Endothelial cell of umbilical vein (primary cell): Measurements from ENCODE around the gene SNCAIP. TPM values are rescaled to one million over a fixed set of nuclear protein-coding genes. Genes with fewer than 3 reads are reported as not detected.

Experiments
- BruUV-seq: library from RNA; stranded (reverse); fragments of 400-500 nt; replicated peaks from 2 replicates; lab custom pipeline; 2021; lab: Mats Ljungman, UMichigan
- CTCF ChIA-PET: fragments of 300-600, 350-600 bp; sonication (Branson Sonifier 250); formaldehyde crosslinking; loops from one replicate; lab custom pipeline; 2021; ENCODE audit warnings: antibody characterized with exemption, inconsistent platforms; lab: Charles Lee
- POLR2A ChIA-PET: fragments of 300-600, 350-600 bp; sonication (Branson Sonifier 250); formaldehyde crosslinking; loops from one replicate; lab custom pipeline; 2021; ENCODE audit warnings: antibody characterized with exemption, inconsistent platforms; lab: Charles Lee
- DNase-seq: peaks from one replicate; pipeline ENCODE4 v3.0.0-alpha.2; 2011; ENCODE audit warnings: low read depth, low spot score
- FAIRE-seq: peaks from 2 replicates; lab custom pipeline; 2011; peaks lifted over from hg19 to GRCh38; lab: Jason Lieb, UNC
- H2AFZ ChIP-seq: 2 replicates; pipeline ENCODE4 v1.6.0; 2012; ENCODE audit warnings: low read depth, low read length, control low read depth, inconsistent platforms
- H3K27ac ChIP-seq: 2 replicates; pipeline ENCODE4 v1.5.1; 2011; ENCODE audit warnings: low read depth, mild to moderate bottlenecking, control low read depth, low read length, moderate library complexity; ENCODE audit not compliant: insufficient read depth
- H3K27me3 ChIP-seq, 2 experiments: 2 replicates each; pipeline versions ENCODE4 v1.6.0 to v1.6.1; 2011; ENCODE audit warnings: low read length in 2 of 2, mixed read lengths in 1 of 2; ENCODE audit not compliant: control insufficient read depth in 2 of 2, insufficient read depth in 2 of 2
- H3K36me3 ChIP-seq, 2 experiments: 2 replicates in 1 of 2; 3 replicates in 1 of 2; pipeline ENCODE4 v1.5.1; 2011; ENCODE audit warnings: low read length in 2 of 2, mild to moderate bottlenecking in 1 of 2, moderate library complexity in 1 of 2; ENCODE audit not compliant: control insufficient read depth in 2 of 2, insufficient read depth in 2 of 2; ENCODE audit errors: extremely low read depth in 1 of 2
- H3K4me1 ChIP-seq: 3 replicates; pipeline ENCODE4 v1.5.1; 2011; ENCODE audit warnings: mild to moderate bottlenecking, low read length; ENCODE audit not compliant: control insufficient read depth, insufficient read depth; ENCODE audit errors: extremely low read depth
- H3K4me2 ChIP-seq: 2 replicates; pipeline ENCODE4 v1.6.1; 2011; ENCODE audit warnings: low read length, control low read depth, mixed read lengths; ENCODE audit not compliant: insufficient read depth
- H3K4me3 ChIP-seq, 3 experiments: fragments of 200-600 bp in 1 of 3; sonication (generic), shearing (Covaris generic) in 1 of 3; replicated peaks in 1 of 3; 2 replicates each; pipeline ENCODE4 v1.5.1; 2011 to 2016; ENCODE audit warnings: control low read depth in 3 of 3, low read length in 3 of 3, mild to moderate bottlenecking in 2 of 3, inconsistent platforms in 1 of 3, low read depth in 1 of 3, moderate library complexity in 1 of 3; ENCODE audit not compliant: insufficient read depth in 1 of 3
- H3K79me2 ChIP-seq: 2 replicates; pipeline ENCODE4 v1.6.0; 2012; ENCODE audit warnings: low read length, inconsistent platforms; ENCODE audit not compliant: control insufficient read depth, insufficient read depth
- H3K9ac ChIP-seq: replicated peaks from 2 replicates; pipeline ENCODE3; 2011; ENCODE audit warnings: low read length, control low read depth; ENCODE audit not compliant: insufficient read depth; ENCODE audit errors: extremely low read depth
- H3K9me1 ChIP-seq: replicated peaks from 3 replicates; pipeline ENCODE4 v1.6.0; 2011; ENCODE audit warnings: mild to moderate bottlenecking, low read length; ENCODE audit not compliant: control insufficient read depth, insufficient read depth; ENCODE audit errors: extremely low read depth
- H3K9me3 ChIP-seq: replicated peaks from 2 replicates; pipeline ENCODE4 v1.5.1; 2012; ENCODE audit warnings: low read length, inconsistent platforms; ENCODE audit not compliant: control insufficient read depth, insufficient read depth
- H4K20me1 ChIP-seq: replicated peaks from 2 replicates; pipeline ENCODE3; 2011; ENCODE audit warnings: mild to moderate bottlenecking, low read length; ENCODE audit not compliant: control insufficient read depth, insufficient read depth; ENCODE audit errors: extremely low read depth
- FOS ChIP-seq: IDR thresholded peaks from 2 replicates; pipeline ENCODE4 v1.6.1; 2011; ENCODE audit warnings: mild to moderate bottlenecking, low read length, moderate library complexity, borderline replicate concordance; ENCODE audit not compliant: insufficient read depth
- GATA2 ChIP-seq: IDR thresholded peaks from 2 replicates; pipeline ENCODE4 v1.7.0; 2011; ENCODE audit warnings: low read depth, mild to moderate bottlenecking, moderate library complexity, mixed read lengths, low read length; ENCODE audit not compliant: insufficient read length, insufficient read depth
- MAX ChIP-seq: IDR thresholded peaks from 2 replicates; pipeline ENCODE4 v1.6.1; 2011; ENCODE audit not compliant: insufficient read depth, insufficient read length
- MYC ChIP-seq: IDR thresholded peaks from one replicate; pipeline ENCODE4 v1.6.1; 2011; ENCODE audit warnings: mild to moderate bottlenecking, low read depth, low read length
- POLR2A ChIP-seq: IDR thresholded peaks from 2 replicates; pipeline ENCODE4 v1.6.1; 2012; ENCODE audit warnings: low read depth, mild to moderate bottlenecking, control low read depth, low read length
- dilution Hi-C: fragments of 300-500 bp; cut with MboI; formaldehyde crosslinking; loops from one replicate; pipeline ENCODE4 v1.15.0; 2019; ENCODE audit warnings: low sequenced_read_pairs; ENCODE audit not compliant: extremely low pct_ligation_motif_present
- intact Hi-C: fragments of 100-400 bp; cut with micrococcal nuclease; formaldehyde crosslinking; loops from one replicate; pipeline ENCODE4 v1.10.0; 2022
- polyA plus RNA-seq, 4 experiments: library from polyadenylated mRNA; depleted of rRNA in 3 of 4; stranded (reverse) in 3 of 4; unstranded in 1 of 4; fragments of >200 nt; gene quantifications; 2 replicates each; pipeline versions ENCODE4 v1.2.1 to v1.2.3, GENCODE V29; 2011 to 2012; ENCODE audit warnings: missing spikeins in 1 of 4
- total RNA-seq: library from RNA; stranded (reverse); gene quantifications from 2 replicates; pipeline ENCODE4 v1.2.3, GENCODE V29; 2021

The SNCAIP gene
- total and polyA plus RNA-seq, 2 donors (not counting 3 experiments of a cell fraction or from before 2014, with no cell fraction given): 13.1 to 42.0 TPM

GRCh38 chr5:122366501-122366900 lies 54.5 kb downstream of the SNCAIP start:
- no peak overlapping the region for H3K4me2 ChIP-seq
- no peaks in the 10 kb centered on the region for H3K36me3 ChIP-seq
- FAIRE-seq: no peak
- ChIA-PET POLR2A (no interaction called here), CTCF (no interaction called here)
- dilution Hi-C loops (no loop called here), intact Hi-C loops (no loop called here)
- no peaks in the 10 kb centered on the region for H3K9me1 ChIP-seq
- BruUV-seq: no TSS peak
- H3K4me3 ChIP-seq: no peak overlapping the region
- H3K79me2 ChIP-seq: no peaks in the 10 kb centered on the region
- H2AFZ ChIP-seq: no peak overlapping the region
- no peaks in the 10 kb centered on the region for H3K27me3 ChIP-seq
- no peaks in the 10 kb centered on the region for H3K9me3 ChIP-seq
- no peaks in the 10 kb centered on the region for H4K20me1 ChIP-seq
- TF ChIP-seq MAX: no peak
- TF ChIP-seq POLR2A: no peak
- no peak overlapping the region for H3K9ac ChIP-seq
- no peak overlapping the region for H3K27ac ChIP-seq
- no peak for DNase-seq
- no peaks in the 10 kb centered on the region for H3K4me1 ChIP-seq

GRCh38 chr5:122367456-122367855 lies 55.4 kb downstream of the SNCAIP start:
- H3K36me3 ChIP-seq: no peaks in the 10 kb centered on the region
- no peaks in the 10 kb centered on the region for H3K27me3 ChIP-seq
- H3K27ac ChIP-seq: no peak overlapping the region
- TF ChIP-seq MAX: no peak
- TF ChIP-seq MYC: no peak
- no peak for TF ChIP-seq GATA2
- no peak for TF ChIP-seq FOS
- dilution Hi-C loops: no loop called here
- H4K20me1 ChIP-seq: no peaks in the 10 kb centered on the region
- no peaks in the 10 kb centered on the region for H3K9me1 ChIP-seq
- BruUV-seq: no TSS peak
- no peak overlapping the region for H2AFZ ChIP-seq
- H3K4me1 ChIP-seq: no peaks in the 10 kb centered on the region
- CTCF ChIA-PET: no interaction called here
- FAIRE-seq (no peak), DNase-seq (no peak)
- no peak overlapping the region for H3K9ac ChIP-seq
- no peak overlapping the region for H3K4me3 ChIP-seq
- intact Hi-C loops: no loop called here
- no peaks in the 10 kb centered on the region for H3K79me2 ChIP-seq
- no peaks in the 10 kb centered on the region for H3K9me3 ChIP-seq
- H3K4me2 ChIP-seq: no peak overlapping the region
- POLR2A ChIA-PET: no interaction called here
